GM12873 (cell line): ENCODE results near the gene GPRIN1.
A peak's percentile ranks its signal among the peaks of the same experiment; 100 is the strongest.

ENCODE experiments used
- TF ChIP-seq, protein P1 (sequence below): IDR thresholded peaks from 2 replicates; pipeline ENCODE4 v1.5.1; 2012; ENCODE audit warnings: low read depth, mild to moderate bottlenecking, moderate library complexity, low read length, control low read depth; ENCODE audit not compliant: insufficient read depth; ENCODE audit errors: missing control alignments

GPRIN1 gene

DNA sequence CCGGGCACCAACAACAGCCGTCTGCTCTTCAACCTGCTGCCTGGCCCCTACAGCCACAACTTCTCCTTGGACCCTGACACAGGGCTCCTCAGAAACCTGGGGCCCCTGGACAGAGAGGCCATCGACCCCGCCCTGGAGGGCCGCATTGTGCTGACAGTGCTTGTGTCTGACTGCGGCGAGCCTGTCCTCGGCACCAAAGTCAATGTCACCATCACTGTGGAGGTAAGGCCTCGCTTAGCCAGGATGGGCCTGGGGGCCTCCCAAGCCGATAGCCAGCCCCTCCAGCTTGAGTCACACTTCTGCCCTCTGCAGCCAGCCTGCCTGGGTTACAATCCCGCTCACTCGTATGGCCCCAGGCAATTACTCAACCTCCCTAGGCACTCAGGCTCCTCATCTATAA is 28.6 kb downstream of the GPRIN1 start:
- TF ChIP-seq, protein P1, sequence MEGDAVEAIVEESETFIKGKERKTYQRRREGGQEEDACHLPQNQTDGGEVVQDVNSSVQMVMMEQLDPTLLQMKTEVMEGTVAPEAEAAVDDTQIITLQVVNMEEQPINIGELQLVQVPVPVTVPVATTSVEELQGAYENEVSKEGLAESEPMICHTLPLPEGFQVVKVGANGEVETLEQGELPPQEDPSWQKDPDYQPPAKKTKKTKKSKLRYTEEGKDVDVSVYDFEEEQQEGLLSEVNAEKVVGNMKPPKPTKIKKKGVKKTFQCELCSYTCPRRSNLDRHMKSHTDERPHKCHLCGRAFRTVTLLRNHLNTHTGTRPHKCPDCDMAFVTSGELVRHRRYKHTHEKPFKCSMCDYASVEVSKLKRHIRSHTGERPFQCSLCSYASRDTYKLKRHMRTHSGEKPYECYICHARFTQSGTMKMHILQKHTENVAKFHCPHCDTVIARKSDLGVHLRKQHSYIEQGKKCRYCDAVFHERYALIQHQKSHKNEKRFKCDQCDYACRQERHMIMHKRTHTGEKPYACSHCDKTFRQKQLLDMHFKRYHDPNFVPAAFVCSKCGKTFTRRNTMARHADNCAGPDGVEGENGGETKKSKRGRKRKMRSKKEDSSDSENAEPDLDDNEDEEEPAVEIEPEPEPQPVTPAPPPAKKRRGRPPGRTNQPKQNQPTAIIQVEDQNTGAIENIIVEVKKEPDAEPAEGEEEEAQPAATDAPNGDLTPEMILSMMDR, result no peak

DNA sequence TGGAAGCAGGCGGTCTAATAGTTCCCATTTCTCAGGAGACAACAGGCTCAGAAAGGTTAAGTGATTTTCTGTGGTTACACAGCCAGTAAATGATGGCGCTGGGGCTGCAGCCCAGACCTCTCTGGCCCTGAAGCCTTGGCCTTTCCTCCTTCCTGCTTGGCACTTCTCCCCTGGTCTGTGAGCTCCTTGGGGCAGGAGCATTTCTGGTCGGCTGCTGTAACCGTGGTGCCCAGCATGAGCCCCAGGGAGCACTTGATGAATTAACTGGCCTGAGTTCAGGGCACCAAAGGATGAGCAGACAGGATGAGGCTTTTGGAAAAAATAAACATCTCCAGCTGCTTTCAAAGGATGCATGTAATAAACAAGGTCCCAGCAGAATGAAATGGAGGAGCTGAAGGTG is 30.6 kb downstream of the GPRIN1 start:
- TF ChIP-seq, protein P1, result no peak

DNA sequence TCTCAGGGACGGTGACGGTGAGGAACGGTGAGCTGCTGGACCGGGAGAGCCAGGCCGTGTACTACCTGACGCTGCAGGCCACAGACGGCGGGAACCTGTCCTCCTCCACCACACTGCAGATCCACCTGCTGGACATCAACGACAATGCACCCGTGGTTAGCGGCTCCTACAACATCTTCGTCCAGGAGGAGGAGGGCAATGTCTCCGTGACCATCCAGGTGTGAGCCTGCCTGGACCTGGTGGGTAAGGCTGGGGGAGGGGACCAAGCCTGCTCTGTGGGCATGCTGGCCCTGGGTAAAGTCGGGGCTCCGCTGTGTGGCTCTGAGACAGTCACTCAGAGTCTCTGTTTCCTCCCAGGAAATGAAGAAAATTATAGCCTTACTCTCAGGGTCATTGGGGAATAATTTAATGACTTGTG is 31.6 kb downstream of the GPRIN1 start:
- TF ChIP-seq, protein P1, result peak; percentile 70

DNA sequence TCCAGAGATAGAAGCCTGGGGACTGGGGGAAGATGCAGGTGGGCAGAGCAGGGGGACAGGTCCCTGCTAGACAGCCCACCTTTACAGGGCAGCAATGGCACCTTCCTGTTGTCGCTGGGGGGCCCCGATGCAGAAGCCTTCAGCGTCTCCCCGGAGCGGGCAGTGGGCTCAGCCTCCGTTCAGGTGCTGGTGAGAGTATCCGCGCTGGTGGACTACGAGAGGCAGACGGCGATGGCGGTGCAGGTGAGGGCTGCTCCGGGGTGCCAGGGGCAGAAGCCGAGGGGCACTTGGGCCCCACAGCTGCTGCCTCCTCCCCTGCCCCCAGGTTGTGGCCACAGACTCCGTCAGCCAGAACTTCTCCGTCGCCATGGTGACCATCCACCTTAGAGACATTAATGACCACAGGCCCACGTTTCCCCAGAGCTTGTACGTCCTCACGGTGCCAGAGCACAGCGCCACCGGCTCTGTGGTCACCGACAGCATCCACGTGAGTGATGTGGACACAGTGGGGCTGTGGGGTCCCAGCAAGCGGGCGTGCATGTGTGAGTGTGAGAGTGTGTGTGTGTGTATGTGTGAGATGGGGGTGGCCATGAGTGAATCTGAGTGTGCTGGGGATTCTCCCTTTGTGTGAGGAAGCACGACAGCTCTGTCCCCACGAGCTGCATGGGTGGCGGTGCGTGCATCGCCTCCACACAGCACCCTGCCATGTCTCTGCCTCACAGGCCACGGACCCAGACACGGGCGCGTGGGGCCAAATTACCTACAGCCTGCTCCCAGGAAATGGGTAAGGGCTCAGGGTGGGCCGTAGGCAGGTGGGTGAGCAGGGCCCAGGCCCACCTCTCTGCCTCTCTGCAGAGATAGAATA is 32.4 kb downstream of the GPRIN1 start:
- TF ChIP-seq, protein P1, result no peak

DNA sequence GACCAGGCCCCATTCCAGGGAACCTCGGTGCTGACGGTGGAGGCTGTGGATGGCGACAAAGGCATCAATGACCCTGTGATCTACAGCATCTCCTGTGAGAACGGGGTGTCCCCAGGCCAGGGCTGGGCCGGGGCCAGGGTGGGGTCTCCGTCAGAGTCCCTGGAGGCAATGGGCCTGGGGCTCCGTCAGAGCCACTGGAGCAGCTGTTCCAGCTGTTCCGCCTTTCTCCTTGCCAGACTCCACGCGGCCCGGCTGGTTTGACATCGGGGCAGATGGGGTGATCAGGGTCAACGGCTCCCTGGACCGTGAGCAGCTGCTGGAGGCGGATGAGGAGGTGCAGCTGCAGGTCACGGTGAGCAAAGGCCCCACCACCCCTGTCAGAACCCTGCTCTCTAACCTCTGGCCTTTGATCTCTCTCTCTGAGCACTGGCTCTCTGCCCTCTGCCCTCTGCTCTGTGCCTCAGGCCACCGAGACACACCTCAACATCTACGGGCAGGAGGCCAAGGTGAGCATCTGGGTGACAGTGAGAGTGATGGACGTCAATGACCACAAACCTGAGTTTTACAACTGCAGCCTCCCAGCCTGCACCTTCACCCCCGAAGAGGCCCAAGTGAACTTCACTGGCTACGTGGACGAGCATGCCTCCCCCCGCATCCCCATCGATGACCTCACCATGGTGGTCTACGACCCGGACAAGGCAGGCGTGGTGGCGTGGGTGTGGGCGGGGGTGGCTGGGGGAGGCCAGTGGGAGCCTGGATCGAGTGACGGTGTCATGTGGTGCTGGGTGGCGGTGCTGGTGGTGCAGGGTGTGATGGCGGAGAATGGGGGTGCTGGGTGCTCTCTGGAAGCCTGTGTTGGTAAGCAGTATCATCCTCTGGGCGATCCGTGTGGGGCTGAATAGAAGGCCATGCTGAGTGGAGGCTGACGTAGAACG is 34.2 kb downstream of the GPRIN1 start:
- TF ChIP-seq, protein P1, result no peak

DNA sequence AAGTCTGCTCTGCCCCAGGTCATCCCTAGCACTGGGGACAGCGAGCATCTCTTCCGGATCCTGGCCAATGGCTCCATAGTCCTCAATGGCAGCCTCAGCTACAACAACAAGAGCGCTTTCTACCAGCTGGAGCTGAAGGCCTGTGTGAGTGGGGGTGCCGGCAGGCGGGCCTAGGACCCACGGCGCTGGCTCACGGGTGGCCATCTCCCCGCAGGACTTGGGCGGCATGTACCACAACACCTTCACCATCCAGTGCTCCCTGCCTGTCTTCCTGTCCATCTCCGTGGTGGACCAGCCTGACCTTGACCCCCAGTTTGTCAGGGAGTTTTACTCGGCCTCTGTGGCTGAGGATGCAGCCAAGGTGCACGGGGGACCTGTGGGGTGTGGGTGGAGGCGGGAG is 34.9 kb downstream of the GPRIN1 start:
- TF ChIP-seq, protein P1, result no peak

DNA sequence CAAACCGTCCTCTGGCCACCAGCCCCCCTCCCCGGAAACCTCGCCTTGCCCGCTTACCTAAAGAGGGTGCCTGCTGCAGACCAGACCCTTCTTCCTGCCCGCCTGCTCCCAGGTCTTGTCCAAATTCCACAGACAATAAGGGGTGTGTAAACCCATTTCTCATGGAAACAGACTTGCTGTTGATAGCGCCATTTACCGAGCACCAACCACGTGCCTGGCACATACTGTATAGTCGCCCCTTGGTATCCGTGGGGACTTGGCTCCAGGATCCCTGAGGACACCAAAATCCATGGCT is 35.7 kb downstream of the GPRIN1 start:
- TF ChIP-seq, protein P1, result no peak
